ENCODE results near the gene LCMT2. TPM values are rescaled to one million over a fixed set of nuclear protein-coding genes. Genes with fewer than 3 reads are reported as not detected.

LCMT2 gene
- total RNA-seq, 1 donor from 2014 or later: 4.7 TPM

- Histone ChIP-seq H3K4me1 (ENCODE audit: insufficient read depth, low read length) (no peaks in the 10 kb centered on the region), H3K4me2 (ENCODE audit: low read length) (no peak overlapping the region), H3K27ac (ENCODE audit: low read depth, low read length) (no peak overlapping the region), H3K4me3 (ENCODE audit: insufficient read depth, low read depth, low read length) (no peak overlapping the region), H3K36me3 (ENCODE audit: insufficient read depth, low read length) (no peaks in the 10 kb centered on the region), H3K9ac (ENCODE audit: low read length) (no peak overlapping the region), H3K79me2 (ENCODE audit: insufficient read depth, low read length) (no peaks in the 10 kb centered on the region), H2AFZ (ENCODE audit: low read depth, low read length) (no peak overlapping the region), H3K9me3 (ENCODE audit: insufficient read depth, low read depth, low read length) (no peaks in the 10 kb centered on the region), H4K20me1 (ENCODE audit: insufficient read depth, low read length) (no peaks in the 10 kb centered on the region), H3K27me3 (ENCODE audit: insufficient read depth, low read length) (peaks cover 25% of the 10 kb centered on the region)
- no peak overlapping the region for H3K4me3 Mint-ChIP-seq (ENCODE audit: unreplicated experiment)
- H3K9me3 Mint-ChIP-seq (ENCODE audit: unreplicated experiment): peaks cover 7% of the 10 kb centered on the region
- FAIRE-seq (no peak), DNase-seq (ENCODE audit: low read depth) (no peak)
- peaks cover 36% of the 10 kb centered on the region for H3K27me3 Mint-ChIP-seq (ENCODE audit: low read depth, unreplicated experiment)
- H3K4me1 Mint-ChIP-seq (ENCODE audit: low read depth, unreplicated experiment): no peaks in the 10 kb centered on the region
- no peaks in the 10 kb centered on the region for H3K36me3 Mint-ChIP-seq (ENCODE audit: low read depth, unreplicated experiment)
- TF ChIP-seq, protein P1, sequence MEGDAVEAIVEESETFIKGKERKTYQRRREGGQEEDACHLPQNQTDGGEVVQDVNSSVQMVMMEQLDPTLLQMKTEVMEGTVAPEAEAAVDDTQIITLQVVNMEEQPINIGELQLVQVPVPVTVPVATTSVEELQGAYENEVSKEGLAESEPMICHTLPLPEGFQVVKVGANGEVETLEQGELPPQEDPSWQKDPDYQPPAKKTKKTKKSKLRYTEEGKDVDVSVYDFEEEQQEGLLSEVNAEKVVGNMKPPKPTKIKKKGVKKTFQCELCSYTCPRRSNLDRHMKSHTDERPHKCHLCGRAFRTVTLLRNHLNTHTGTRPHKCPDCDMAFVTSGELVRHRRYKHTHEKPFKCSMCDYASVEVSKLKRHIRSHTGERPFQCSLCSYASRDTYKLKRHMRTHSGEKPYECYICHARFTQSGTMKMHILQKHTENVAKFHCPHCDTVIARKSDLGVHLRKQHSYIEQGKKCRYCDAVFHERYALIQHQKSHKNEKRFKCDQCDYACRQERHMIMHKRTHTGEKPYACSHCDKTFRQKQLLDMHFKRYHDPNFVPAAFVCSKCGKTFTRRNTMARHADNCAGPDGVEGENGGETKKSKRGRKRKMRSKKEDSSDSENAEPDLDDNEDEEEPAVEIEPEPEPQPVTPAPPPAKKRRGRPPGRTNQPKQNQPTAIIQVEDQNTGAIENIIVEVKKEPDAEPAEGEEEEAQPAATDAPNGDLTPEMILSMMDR (IDR thresholded peaks at IDR 0.05; ENCODE audit: insufficient read depth, low read depth, low read length): no peak
- TF ChIP-seq EZH2 (IDR thresholded peaks at IDR 0.05; ENCODE audit: insufficient read depth, low read length): no peak
- no peak overlapping the region for H3K27ac Mint-ChIP-seq (ENCODE audit: unreplicated experiment)
These were observed 54.4 kb downstream of the LCMT2 start for GRCh38 chr15:43275740-43276562.

DNA sequence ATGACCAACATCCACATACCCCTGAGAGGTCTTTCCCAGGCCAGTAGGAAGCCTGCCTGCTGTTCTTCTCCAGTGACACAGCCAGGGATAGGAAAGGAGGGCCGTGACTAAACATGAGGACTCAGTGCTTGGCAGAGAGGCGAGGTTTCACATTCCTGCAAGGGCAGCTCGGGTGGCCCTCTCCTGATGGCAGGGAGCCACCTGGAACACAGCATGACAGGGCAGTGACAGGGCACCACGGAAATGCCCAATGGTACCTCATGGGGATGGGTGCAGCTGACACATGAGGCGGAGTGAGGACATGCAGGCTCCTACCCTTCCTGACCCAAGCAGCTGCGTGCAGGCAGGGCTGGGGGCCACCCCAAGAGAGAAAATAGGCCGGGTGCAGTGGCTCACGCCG, 56.2 kb downstream of the LCMT2 start:
- H3K4me1 Mint-ChIP-seq (ENCODE audit: low read depth, unreplicated experiment): no peaks in the 10 kb centered on the region
- no peak for DNase-seq (ENCODE audit: low read depth)
- no peak for TF ChIP-seq EZH2 (IDR thresholded peaks at IDR 0.05; ENCODE audit: insufficient read depth, low read length)
- TF ChIP-seq, protein P1 (IDR thresholded peaks at IDR 0.05; ENCODE audit: insufficient read depth, low read depth, low read length): no peak
- Histone ChIP-seq H3K27ac (ENCODE audit: low read depth, low read length) (no peak overlapping the region), H4K20me1 (ENCODE audit: insufficient read depth, low read length) (no peaks in the 10 kb centered on the region), H2AFZ (ENCODE audit: low read depth, low read length) (no peak overlapping the region), H3K4me3 (ENCODE audit: insufficient read depth, low read depth, low read length) (no peak overlapping the region), H3K9me3 (ENCODE audit: insufficient read depth, low read depth, low read length) (no peaks in the 10 kb centered on the region), H3K27me3 (ENCODE audit: insufficient read depth, low read length) (peaks cover 26% of the 10 kb centered on the region), H3K9ac (ENCODE audit: low read length) (no peak overlapping the region), H3K36me3 (ENCODE audit: insufficient read depth, low read length) (no peaks in the 10 kb centered on the region), H3K4me1 (ENCODE audit: insufficient read depth, low read length) (no peaks in the 10 kb centered on the region), H3K79me2 (ENCODE audit: insufficient read depth, low read length) (no peaks in the 10 kb centered on the region), H3K4me2 (ENCODE audit: low read length) (no peak overlapping the region)
- no peak for FAIRE-seq
- H3K27me3 Mint-ChIP-seq (ENCODE audit: low read depth, unreplicated experiment): peaks cover 34% of the 10 kb centered on the region
- no peak overlapping the region for H3K27ac Mint-ChIP-seq (ENCODE audit: unreplicated experiment)
- no peaks in the 10 kb centered on the region for H3K36me3 Mint-ChIP-seq (ENCODE audit: low read depth, unreplicated experiment)
- peaks cover 7% of the 10 kb centered on the region for H3K9me3 Mint-ChIP-seq (ENCODE audit: unreplicated experiment)
- no peak overlapping the region for H3K4me3 Mint-ChIP-seq (ENCODE audit: unreplicated experiment)

Other genes starting within 250 kb of the LCMT2 start
- gene UBR1, start 224.5 kb downstream of the LCMT2 start, total RNA-seq: 25.7 and 28.2 TPM in 2 replicates
- gene TMEM62, start 197.0 kb downstream of the LCMT2 start, total RNA-seq: 14.0 and 15.2 TPM in 2 replicates
- gene CCNDBP1, start 145.2 kb downstream of the LCMT2 start, total RNA-seq: 35.7 and 37.0 TPM in 2 replicates
- gene EPB42, start 109.6 kb downstream of the LCMT2 start, total RNA-seq: not detected in 2 replicates
- 0.16 TPM in 1 of 2 replicates, not detected in the other for gene TGM5, start 63.6 kb downstream of the LCMT2 start, total RNA-seq
- not detected in 2 replicates for gene TGM7, start 28.3 kb downstream of the LCMT2 start, total RNA-seq
- 25.5 and 27.8 TPM in 2 replicates for gene ZSCAN29, start 40.5 kb upstream of the LCMT2 start, total RNA-seq
- 10.3 and 12.0 TPM in 2 replicates for gene TUBGCP4, start 40.5 kb upstream of the LCMT2 start, total RNA-seq
- gene TP53BP1, start 162.6 kb upstream of the LCMT2 start, total RNA-seq: 71.9 and 73.1 TPM in 2 replicates
- gene MAP1A, start 187.0 kb upstream of the LCMT2 start, total RNA-seq: 138 and 142 TPM in 2 replicates

All from astrocyte (in vitro differentiated cells and primary cell).